ENCODE measurements around the gene RPL18.
"Not testable (repeated sequence)": the region's sequence is repeated elsewhere in the genome, so short reads cannot be mapped to it uniquely, and the experiment has no call there.

The RPL18 gene

GRCh38 chr19:48618916-48619691 lies at the start of gene RPL18, which contains the start of gene SPHK2:
RPL18 (minus strand) TSS chr19:48619178; CDS start chr19:48619143, 35 bp downstream.
SPHK2 (plus strand) TSS chr19:48619506; CDS start chr19:48620515, 1,009 bp downstream.
- peak; percentile 85 to 100 (median 99) for DNase-seq

- DNase-seq, result no peak
These were observed 49.8 kb upstream of the RPL18 start for GRCh38 chr19:48668761-48669160.

GRCh38 chr19:48668332-48668731 lies 49.4 kb upstream of the RPL18 start:
- DNase-seq, result no peak

- DNase-seq, result no peak
These were observed 46.8 kb upstream of the RPL18 start for GRCh38 chr19:48665786-48666185.

- DNase-seq, result no peak
These were observed 45.5 kb upstream of the RPL18 start for GRCh38 chr19:48664476-48664875.

GRCh38 chr19:48663667-48664066 lies 44.7 kb upstream of the RPL18 start:
- no peak for DNase-seq

GRCh38 chr19:48661711-48662090 lies 42.7 kb upstream of the RPL18 start:
- DNase-seq, result no peak

GRCh38 chr19:48660852-48661710 lies 42.1 kb upstream of the RPL18 start:
- peak in 50 of 56 donors; percentile 20 to 95 (median 64) for DNase-seq

GRCh38 chr19:48659768-48660167 lies 40.8 kb upstream of the RPL18 start:
- peak in 7 of 56 donors; percentile 7 to 22 (median 12) for DNase-seq

- no peak for DNase-seq
These were observed 39.5 kb upstream of the RPL18 start for GRCh38 chr19:48658483-48658882.

- not testable (repeated sequence) for DNase-seq
These were observed 38.9 kb upstream of the RPL18 start for GRCh38 chr19:48657828-48658227.

- DNase-seq, result no peak
These were observed 38.0 kb upstream of the RPL18 start for GRCh38 chr19:48656840-48657474.

- no peak for DNase-seq
These were observed 35.5 kb upstream of the RPL18 start for GRCh38 chr19:48654299-48655059.

GRCh38 chr19:48651683-48652048 lies 32.7 kb upstream of the RPL18 start:
- DNase-seq, result no peak

GRCh38 chr19:48650974-48651682 lies 32.1 kb upstream of the RPL18 start:
- DNase-seq, result no peak

GRCh38 chr19:48648134-48648533 lies 29.2 kb upstream of the RPL18 start:
- no peak for DNase-seq

GRCh38 chr19:48646722-48647216 lies 27.8 kb upstream of the RPL18 start:
- peak in 1 of 56 donors; percentile 90 for DNase-seq

- peak; percentile 38 to 96 (median 84) for DNase-seq
These were observed 27.2 kb upstream of the RPL18 start, which contains the start of gene CA11 for GRCh38 chr19:48646001-48646721. CA11 (minus strand) TSS chr19:48646187; CDS start chr19:48645632, 555 bp downstream.

GRCh38 chr19:48645620-48646000 lies 26.6 kb upstream of the RPL18 start:
- no peak for DNase-seq
